Measurements from ENCODE around the gene RALGDS. TPM values are rescaled to one million over a fixed set of nuclear protein-coding genes. Genes with fewer than 3 reads are reported as not detected.

RALGDS gene
- total RNA-seq, 1 experiment from 2014 or later, result 40.1 TPM

DNA sequence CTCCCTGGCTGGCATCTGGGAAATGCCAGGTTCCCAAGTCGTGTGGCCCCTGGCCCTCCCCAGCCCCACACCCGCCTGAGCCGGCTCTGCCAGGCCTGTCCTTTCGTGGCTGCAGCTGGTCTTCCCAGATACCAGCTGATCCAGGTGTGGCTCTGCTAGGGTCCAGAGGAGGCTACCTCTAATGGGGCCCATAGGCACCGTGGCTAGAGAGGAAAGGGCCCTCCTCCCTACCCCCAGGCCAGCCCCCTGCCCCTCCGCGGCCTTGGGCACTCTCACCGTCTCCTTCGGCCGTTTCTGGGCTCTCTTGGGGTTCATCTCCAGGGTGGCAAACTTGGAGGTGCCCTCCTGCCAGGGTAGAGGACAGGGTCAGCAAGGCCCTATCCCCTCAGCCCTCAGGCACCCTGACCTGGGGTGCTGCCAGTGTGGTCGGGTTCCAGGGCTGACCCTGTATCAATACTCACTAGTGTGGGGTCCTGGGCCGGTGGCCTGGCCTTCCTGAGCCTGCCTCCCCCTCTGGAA is 17.0 kb downstream of the RALGDS start:
- ChIA-PET CTCF (interaction anchor here (1.0 kb wide), 1 partner anchor 40 kb away, joined by 5 read pairs; no protein-coding TSS in a partner anchor), POLR2A (ENCODE audit: low non-redundant PET) (no interaction called here)
- H3K27ac ChIP-seq (ENCODE audit: low read depth, low read length, poor library complexity, severe bottlenecking), result no peak overlapping the region
- no peaks in the 10 kb centered on the region for H3K9me3 ChIP-seq (ENCODE audit: low read depth, low read length, poor library complexity, severe bottlenecking)
- no peaks in the 10 kb centered on the region for H3K27me3 ChIP-seq (replicated peaks; ENCODE audit: insufficient read depth, low read depth, low read length, poor library complexity)
- intact Hi-C loops (cut with micrococcal nuclease; ENCODE audit: unreplicated experiment), result loop anchor here (1.0 kb wide), 1 partner anchor 43 kb away; no protein-coding TSS in a partner anchor
- H3K36me3 ChIP-seq (ENCODE audit: insufficient read depth, low read length, poor library complexity, severe bottlenecking), result peaks cover 80% of the 10 kb centered on the region
- no TSS peak for BruUV-seq (replicated peaks)
- no peak overlapping the region for H3K4me3 ChIP-seq (ENCODE audit: low read depth, low read length, poor library complexity, severe bottlenecking)
- DNase-seq (ENCODE audit: low spot score), result no peak
- TF ChIP-seq CTCF (conservative IDR thresholded peaks at IDR 0.05; ENCODE audit: low read depth, low read length) (no peak), EZH2 (IDR thresholded peaks at IDR 0.05; ENCODE audit: borderline replicate concordance, low read depth, low read length, poor library complexity, severe bottlenecking) (no peak)
- H3K4me1 ChIP-seq (ENCODE audit: insufficient read depth, low read length, poor library complexity, severe bottlenecking), result no peaks in the 10 kb centered on the region

DNA sequence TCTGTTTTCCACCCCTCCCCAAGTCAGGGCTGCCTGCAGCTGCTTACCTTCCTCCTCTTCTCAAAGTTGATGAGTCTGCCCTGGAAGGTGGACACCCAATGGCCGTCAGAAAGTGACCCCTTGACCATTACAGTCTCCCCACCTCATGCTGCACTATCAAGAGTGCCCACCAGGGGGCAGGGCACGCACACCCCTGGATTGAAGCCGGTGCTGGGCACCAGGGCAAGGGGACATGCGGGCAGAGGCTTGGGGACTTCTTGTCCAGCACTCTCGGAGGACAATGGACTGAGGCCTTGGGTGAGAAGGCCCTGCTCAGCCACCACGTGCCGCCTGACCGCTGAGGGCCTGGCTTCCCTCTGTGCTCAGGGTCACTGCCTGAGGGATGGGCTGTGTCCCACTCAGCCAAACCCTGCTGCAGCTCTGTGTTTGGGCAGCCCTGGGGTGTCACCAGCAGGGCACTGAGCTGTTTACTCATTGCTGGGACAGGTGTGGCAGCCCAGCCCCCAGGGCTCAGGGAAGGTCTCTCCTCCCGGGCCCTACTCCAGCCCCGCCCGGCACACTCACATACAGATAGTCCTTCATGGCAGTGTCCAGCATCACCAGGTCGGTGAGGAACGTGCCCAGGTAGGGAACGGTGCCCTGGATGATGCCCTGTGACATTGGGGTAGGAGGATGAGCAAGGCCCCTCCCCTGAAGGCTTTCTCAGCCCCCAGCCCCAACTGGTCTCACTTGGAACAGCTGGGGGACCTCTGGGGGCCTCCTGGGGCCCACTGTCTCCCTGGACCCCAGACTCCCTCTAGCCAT is 17.7 kb downstream of the RALGDS start:
- no peak overlapping the region for H3K4me3 ChIP-seq (ENCODE audit: low read depth, low read length, poor library complexity, severe bottlenecking)
- H3K9me3 ChIP-seq (ENCODE audit: low read depth, low read length, poor library complexity, severe bottlenecking), result no peaks in the 10 kb centered on the region
- ChIA-PET POLR2A (ENCODE audit: low non-redundant PET) (no interaction called here), CTCF (interaction anchor here (1.0 kb wide), 1 partner anchor 41 kb away, joined by 5 read pairs; no protein-coding TSS in a partner anchor)
- no peaks in the 10 kb centered on the region for H3K4me1 ChIP-seq (ENCODE audit: insufficient read depth, low read length, poor library complexity, severe bottlenecking)
- peaks cover 81% of the 10 kb centered on the region for H3K36me3 ChIP-seq (ENCODE audit: insufficient read depth, low read length, poor library complexity, severe bottlenecking)
- TF ChIP-seq CTCF (conservative IDR thresholded peaks at IDR 0.05; ENCODE audit: low read depth, low read length) (peak; percentile 88), EZH2 (IDR thresholded peaks at IDR 0.05; ENCODE audit: borderline replicate concordance, low read depth, low read length, poor library complexity, severe bottlenecking) (no peak)
- peak; percentile 26 for DNase-seq (ENCODE audit: low spot score)
- intact Hi-C loops (cut with micrococcal nuclease; ENCODE audit: unreplicated experiment), result loop anchor here (1.0 kb wide), 1 partner anchor 44 kb away; no protein-coding TSS in a partner anchor
- H3K27me3 ChIP-seq (replicated peaks; ENCODE audit: insufficient read depth, low read depth, low read length, poor library complexity), result no peaks in the 10 kb centered on the region
- no TSS peak for BruUV-seq (replicated peaks)
- H3K27ac ChIP-seq (ENCODE audit: low read depth, low read length, poor library complexity, severe bottlenecking), result no peak overlapping the region

GRCh38 chr9:133102190-133103021 is 18.6 kb downstream of the RALGDS start:
- Histone ChIP-seq H3K4me3 (ENCODE audit: low read depth, low read length, poor library complexity, severe bottlenecking) (no peak overlapping the region), H3K9me3 (ENCODE audit: low read depth, low read length, poor library complexity, severe bottlenecking) (peaks cover 7% of the 10 kb centered on the region), H3K4me1 (ENCODE audit: insufficient read depth, low read length, poor library complexity, severe bottlenecking) (no peaks in the 10 kb centered on the region), H3K27me3 (replicated peaks; ENCODE audit: insufficient read depth, low read depth, low read length, poor library complexity) (no peaks in the 10 kb centered on the region), H3K27ac (ENCODE audit: low read depth, low read length, poor library complexity, severe bottlenecking) (no peak overlapping the region), H3K36me3 (ENCODE audit: insufficient read depth, low read length, poor library complexity, severe bottlenecking) (peaks cover 81% of the 10 kb centered on the region)
- ChIA-PET CTCF (interaction anchor here (1.7 kb wide), 1 partner anchor 42 kb away, joined by 3 read pairs; no protein-coding TSS in a partner anchor), POLR2A (ENCODE audit: low non-redundant PET) (no interaction called here)
- intact Hi-C loops (cut with micrococcal nuclease; ENCODE audit: unreplicated experiment), result loop anchor here (1.0 kb wide), 1 partner anchor 45 kb away; no protein-coding TSS in a partner anchor
- no peak for TF ChIP-seq EZH2 (IDR thresholded peaks at IDR 0.05; ENCODE audit: borderline replicate concordance, low read depth, low read length, poor library complexity, severe bottlenecking)
- TF ChIP-seq CTCF (conservative IDR thresholded peaks at IDR 0.05; ENCODE audit: low read depth, low read length), result no peak
- DNase-seq (ENCODE audit: low spot score), result no peak
- no TSS peak for BruUV-seq (replicated peaks)

Measured in A673 (cell line).